GM12878 (cell line): ENCODE data around the gene DNAJB14. TPM values are rescaled to one million over a fixed set of nuclear protein-coding genes. Genes with fewer than 3 reads are reported as not detected.

Experiments used
- ATAC-seq: fragments of 200-7000 bp; cut with Tn5 transposase; 3 replicates; pipeline ENCODE4 v1.9.1; 2020; ENCODE audit warnings: mild to moderate bottlenecking, moderate library complexity
- BruUV-seq: library from RNA; stranded (reverse); fragments of 400-500 nt; replicated peaks from 2 replicates; lab custom pipeline; 2021; lab: Mats Ljungman, UMichigan
- CTCF ChIA-PET: fragments of 300-600 bp; sonication (Branson Sonifier 250); formaldehyde crosslinking; extraction: SDS; loops from one replicate; lab custom pipeline; 2021; ENCODE audit warnings: inconsistent platforms; lab: Yijun Ruan, JAX
- POLR2A ChIA-PET: fragments of 350-600 bp; formaldehyde crosslinking; extraction: SDS; loops from one replicate; lab custom pipeline; 2021; ENCODE audit warnings: inconsistent platforms; lab: Charles Lee
- RAD21 ChIA-PET: fragments of 300-600 bp; sonication (Branson Sonifier 250); formaldehyde crosslinking; loops from one replicate; lab custom pipeline; 2023; ENCODE audit warnings: antibody characterized with exemption; ENCODE audit not compliant: unreplicated experiment; lab: Charles Lee
- SMC1A ChIA-PET: fragments of 300-600 bp; sonication (Branson Sonifier 250); formaldehyde crosslinking; loops from one replicate; lab custom pipeline; 2023; ENCODE audit not compliant: unreplicated experiment, uncharacterized antibody; lab: Charles Lee
- DNase-seq: peaks from one replicate; pipeline ENCODE4 v3.0.0-alpha.2; 2011; ENCODE audit warnings: low read depth, low spot score
- FAIRE-seq: peaks from 3 replicates; lab custom pipeline; 2011; peaks lifted over from hg19 to GRCh38; lab: Jason Lieb, UNC
- H2AFZ ChIP-seq: 2 replicates; pipeline ENCODE4 v1.6.0; 2011; ENCODE audit warnings: low read depth, low read length, control low read depth; ENCODE audit not compliant: control insufficient read depth
- H3K27ac ChIP-seq: 2 replicates; pipeline ENCODE4 v1.5.1; 2011; ENCODE audit warnings: control low read depth; ENCODE audit not compliant: control insufficient read depth, insufficient read depth
- H3K27me3 ChIP-seq, 2 experiments: replicated peaks in 1 of 2; 2 replicates each; pipeline versions ENCODE4 v1.6.0 to v1.6.1; 2011; ENCODE audit warnings: low read length in 1 of 2; ENCODE audit not compliant: control insufficient read depth in 2 of 2, insufficient read depth in 2 of 2
- H3K36me3 ChIP-seq, 2 experiments: 2 replicates each; pipeline ENCODE4 v1.5.1; 2011; ENCODE audit warnings: low read length in 1 of 2; ENCODE audit not compliant: control insufficient read depth in 2 of 2, insufficient read depth in 2 of 2
- H3K4me1 ChIP-seq: 2 replicates; pipeline ENCODE4 v1.6.1; 2011; ENCODE audit warnings: mild to moderate bottlenecking, low read length, moderate library complexity, mixed read lengths; ENCODE audit not compliant: control insufficient read depth, insufficient read depth
- H3K4me2 ChIP-seq: 2 replicates; pipeline ENCODE4 v1.6.0; 2011; ENCODE audit warnings: control low read depth; ENCODE audit not compliant: control insufficient read depth, insufficient read depth
- H3K4me3 ChIP-seq: fragments of 200-600 bp; sonication (generic); 2 replicates; pipeline ENCODE4 v1.5.1; 2016
- H3K79me2 ChIP-seq: 2 replicates; pipeline ENCODE4 v1.6.0; 2011; ENCODE audit warnings: low read length; ENCODE audit not compliant: control insufficient read depth, insufficient read depth
- H3K9ac ChIP-seq: 2 replicates; pipeline ENCODE4 v1.8.0; 2011; ENCODE audit warnings: low read length, control low read depth, mixed read lengths; ENCODE audit not compliant: control insufficient read depth, insufficient read depth
- H3K9me3 ChIP-seq: replicated peaks from 3 replicates; pipeline ENCODE4 v1.5.1; 2011; ENCODE audit warnings: mild to moderate bottlenecking, low read length; ENCODE audit not compliant: control insufficient read depth, insufficient read depth
- H4K20me1 ChIP-seq: 2 replicates; pipeline ENCODE4 v1.6.0; 2011; ENCODE audit not compliant: control insufficient read depth, insufficient read depth
- CBFB ChIP-seq: IDR thresholded peaks from 2 replicates; pipeline ENCODE4 v1.6.1; 2016; ENCODE audit warnings: antibody characterized with exemption, low read depth
- NFIC ChIP-seq: IDR thresholded peaks from 2 replicates; pipeline ENCODE4 v1.6.1; 2012; ENCODE audit warnings: low read depth, mild to moderate bottlenecking, inconsistent platforms, low read length, moderate library complexity
- POLR2AphosphoS5 ChIP-seq: IDR thresholded peaks from 2 replicates; pipeline ENCODE4 v1.6.1; 2011; ENCODE audit warnings: mild to moderate bottlenecking, low read length, inconsistent platforms
- ZBED1 ChIP-seq: IDR thresholded peaks from 2 replicates; pipeline ENCODE4 v1.6.1; 2016; ENCODE audit warnings: borderline replicate concordance
- ZBTB33 ChIP-seq: fragments of 450-650 bp; IDR thresholded peaks from 2 replicates; pipeline ENCODE4 v1.6.1; 2017; ENCODE audit warnings: mild to moderate bottlenecking
- ZNF207 ChIP-seq: fragments of 450-650 bp; IDR thresholded peaks from 2 replicates; pipeline ENCODE4 v1.6.1; 2014; ENCODE audit warnings: antibody characterized with exemption, mild to moderate bottlenecking, borderline replicate concordance
- WGBS: methylation state at CpG from one replicate; pipeline ENCODE4 v1.1.6; 2016; ENCODE audit warnings: low lambda C conversion rate; ENCODE audit not compliant: insufficient replicate concordance, insufficient coverage; ENCODE audit errors: missing lambda C conversion rate; 5-methylcytosine and 5-hydroxymethylcytosine counted together
- in situ Hi-C: fragments of 300-500 bp; cut with MboI; formaldehyde crosslinking; loops from 9 replicates; pipeline ENCODE4 v1.14.3; 2018; ENCODE audit warnings: mixed read lengths
- intact Hi-C: fragments of 100-400 bp; cut with micrococcal nuclease; formaldehyde crosslinking; loops from one replicate; pipeline ENCODE4 v1.14.2; 2022; ENCODE audit not compliant: unreplicated experiment
- polyA plus RNA-seq, 11 experiments: library from polyadenylated mRNA; depleted of rRNA in 4 of 11; unstranded in 6 of 11; stranded (reverse) in 5 of 11; fragments of >200 nt; fragmentation: Nextera tagmentation in 4 of 11; fragmentation: Illumina TruSeq in 1 of 11; extraction: Ambion mirVana in 4 of 11; extraction: Trizol in 1 of 11; gene quantifications; 1 replicate in 1 of 11; 2 replicates in 10 of 11; pipeline versions ENCODE4 v1.2.1 to v1.2.3, GENCODE V29; 2011 to 2016; ENCODE audit warnings: inconsistent platforms in 2 of 11, missing spikeins in 2 of 11, low read depth in 1 of 11
- total RNA-seq, 4 experiments: library from RNA; depleted of rRNA in 3 of 4; stranded (reverse); fragments of >200 nt in 3 of 4; fragmentation: Illumina TruSeq in 1 of 4; extraction: Trizol in 1 of 4; gene quantifications; 2 replicates each; pipeline versions ENCODE4 v1.2.1 to v1.2.3, GENCODE V29; 2013 to 2021
- TF ChIP-seq, protein P1 (sequence below): fragments of 150-350 bp; IDR thresholded peaks from 2 replicates; pipeline ENCODE4 v1.6.1; 2016; ENCODE audit warnings: low read depth, low read length

Gene DNAJB14
- total and polyA plus RNA-seq, 10 of the 15 experiments (the other 5 are each of a cell fraction or from before 2014, with no cell fraction given) = 9.5 to 49.2 (median 27.8) TPM

GRCh38 chr4:99947608-99948007 lies 1.2 kb upstream of the DNAJB14 start:
- Histone ChIP-seq H3K4me3 (peak overlapping the region; percentile 80), H3K4me1 (peaks cover 12% of the 10 kb centered on the region; the same call in 1 of the 2 replicates)
- POLR2A ChIA-PET = interaction anchor here (0.6 to 5.1 kb wide), 13 partner anchors 8 to 384 kb away, joined by 3 to 27 read pairs (median 5); partner anchors contain the start of genes DAPP1, LAMTOR3 and TRMT10A

GRCh38 chr4:99947190-99947578 lies 766 bp upstream of the DNAJB14 start:
- no TSS peak for BruUV-seq
- intact Hi-C loops (loop anchor here (5.0 kb wide), 1 partner anchor 1020 kb away; the partner anchor contains the start of gene EIF4E), in situ Hi-C loops (loop anchor here (5.0 to 25.0 kb wide), 3 partner anchors 125 to 860 kb away; partner anchors contain the start of genes ADH5 and TRMT10A)
- H3K36me3 ChIP-seq = peaks cover 0 to 7% of the 10 kb centered on the region in 2 experiments; a peak in 1 of 4 replicates
- peak overlapping the region; percentile 80 for H3K4me2 ChIP-seq
- peaks cover 76% of the 10 kb centered on the region for H3K79me2 ChIP-seq
- peaks cover 12% of the 10 kb centered on the region; the same call in 1 of the 2 replicates for H3K4me1 ChIP-seq
- RAD21 ChIA-PET = interaction anchor here (0.5 to 6.2 kb wide), 12 partner anchors 11 to 386 kb away, joined by 3 to 95 read pairs (median 6); partner anchors contain the start of genes DAPP1, LAMTOR3 and TRMT10A
- FAIRE-seq (no peak), DNase-seq (no peak), ATAC-seq (no peak)
- H3K27ac ChIP-seq = peak overlapping the region; percentile 73
- CTCF ChIA-PET = interaction anchor here (0.6 to 5.0 kb wide), 11 partner anchors 12 to 1073 kb away, joined by 3 to 106 read pairs (median 7); partner anchors contain the start of genes DAPP1 and LAMTOR3
- POLR2A ChIA-PET = interaction anchor here (0.6 to 5.1 kb wide), 14 partner anchors 7 to 951 kb away, joined by 3 to 27 read pairs (median 5); partner anchors contain the start of genes DAPP1, LAMTOR3, METAP1 and TRMT10A
- no peaks in the 10 kb centered on the region; the same call in 2 of the 3 replicates for H3K9me3 ChIP-seq
- peak overlapping the region; percentile 80 for H3K4me3 ChIP-seq
- no peaks in the 10 kb centered on the region for H4K20me1 ChIP-seq
- WGBS = 12% methylated on average over 8 of the region's 8 CpGs
- no peaks in the 10 kb centered on the region for H3K27me3 ChIP-seq
- SMC1A ChIA-PET = interaction anchor here (0.6 to 4.6 kb wide), 23 partner anchors 7 to 383 kb away, joined by 3 to 42 read pairs (median 5); partner anchors contain the start of genes DAPP1, LAMTOR3 and TRMT10A
- H3K9ac ChIP-seq = peak overlapping the region; percentile 77
- H2AFZ ChIP-seq = peak overlapping the region; percentile 73
- TF ChIP-seq, protein P1, sequence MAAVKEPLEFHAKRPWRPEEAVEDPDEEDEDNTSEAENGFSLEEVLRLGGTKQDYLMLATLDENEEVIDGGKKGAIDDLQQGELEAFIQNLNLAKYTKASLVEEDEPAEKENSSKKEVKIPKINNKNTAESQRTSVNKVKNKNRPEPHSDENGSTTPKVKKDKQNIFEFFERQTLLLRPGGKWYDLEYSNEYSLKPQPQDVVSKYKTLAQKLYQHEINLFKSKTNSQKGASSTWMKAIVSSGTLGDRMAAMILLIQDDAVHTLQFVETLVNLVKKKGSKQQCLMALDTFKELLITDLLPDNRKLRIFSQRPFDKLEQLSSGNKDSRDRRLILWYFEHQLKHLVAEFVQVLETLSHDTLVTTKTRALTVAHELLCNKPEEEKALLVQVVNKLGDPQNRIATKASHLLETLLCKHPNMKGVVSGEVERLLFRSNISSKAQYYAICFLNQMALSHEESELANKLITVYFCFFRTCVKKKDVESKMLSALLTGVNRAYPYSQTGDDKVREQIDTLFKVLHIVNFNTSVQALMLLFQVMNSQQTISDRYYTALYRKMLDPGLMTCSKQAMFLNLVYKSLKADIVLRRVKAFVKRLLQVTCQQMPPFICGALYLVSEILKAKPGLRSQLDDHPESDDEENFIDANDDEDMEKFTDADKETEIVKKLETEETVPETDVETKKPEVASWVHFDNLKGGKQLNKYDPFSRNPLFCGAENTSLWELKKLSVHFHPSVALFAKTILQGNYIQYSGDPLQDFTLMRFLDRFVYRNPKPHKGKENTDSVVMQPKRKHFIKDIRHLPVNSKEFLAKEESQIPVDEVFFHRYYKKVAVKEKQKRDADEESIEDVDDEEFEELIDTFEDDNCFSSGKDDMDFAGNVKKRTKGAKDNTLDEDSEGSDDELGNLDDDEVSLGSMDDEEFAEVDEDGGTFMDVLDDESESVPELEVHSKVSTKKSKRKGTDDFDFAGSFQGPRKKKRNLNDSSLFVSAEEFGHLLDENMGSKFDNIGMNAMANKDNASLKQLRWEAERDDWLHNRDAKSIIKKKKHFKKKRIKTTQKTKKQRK = no peak
- TF ChIP-seq ZBTB33 (no peak), ZBED1 (0 out of 2 replicates have a peak, but pooled peaks have one; percentile 11), POLR2AphosphoS5 (peak; percentile 31; the same call in 1 of the 2 replicates), NFIC (peak; percentile 54; the same call in 1 of the 2 replicates)

More at GRCh38 chr4:99947608-99948007, 1.2 kb upstream of the DNAJB14 start:
- H3K9ac ChIP-seq = peak overlapping the region; percentile 77; the same call in 1 of the 2 replicates
- no peak overlapping the region for H2AFZ ChIP-seq
- H3K79me2 ChIP-seq = peaks cover 72% of the 10 kb centered on the region
- peaks cover 0 to 7% of the 10 kb centered on the region in 2 experiments; a peak in 1 of 4 replicates for H3K36me3 ChIP-seq
- ChIA-PET SMC1A (interaction anchor here (0.6 to 4.6 kb wide), 28 partner anchors 8 to 875 kb away, joined by 3 to 42 read pairs (median 4); partner anchors contain the start of genes DAPP1, LAMTOR3 and TRMT10A), RAD21 (interaction anchor here (0.5 to 6.2 kb wide), 15 partner anchors 12 to 386 kb away, joined by 3 to 95 read pairs (median 6); partner anchors contain the start of genes DAPP1, LAMTOR3 and TRMT10A), CTCF (interaction anchor here (0.6 to 5.0 kb wide), 17 partner anchors 8 to 1073 kb away, joined by 3 to 106 read pairs (median 8); partner anchors contain the start of genes DAPP1 and LAMTOR3)
- H4K20me1 ChIP-seq = no peaks in the 10 kb centered on the region
- DNase-seq (no peak), FAIRE-seq (no peak), ATAC-seq (no peak)
- 9% methylated on average over 4 of the region's 4 CpGs for WGBS
- peak overlapping the region; percentile 80 for H3K4me2 ChIP-seq
- TF ChIP-seq ZNF207 (no peak), POLR2AphosphoS5 (peak; percentile 1), CBFB (0 out of 2 replicates have a peak, but pooled peaks have one; percentile 4)
- H3K27ac ChIP-seq = peak overlapping the region; percentile 73
- no TSS peak for BruUV-seq
- H3K27me3 ChIP-seq = no peaks in the 10 kb centered on the region
- in situ Hi-C loops = loop anchor here (5.0 to 25.0 kb wide), 3 partner anchors 125 to 860 kb away; partner anchors contain the start of genes ADH5 and TRMT10A
- H3K9me3 ChIP-seq = no peaks in the 10 kb centered on the region; the same call in 2 of the 3 replicates
- intact Hi-C loops = loop anchor here (2.0 to 5.0 kb wide), 2 partner anchors 97 to 1020 kb away; partner anchors contain the start of gene EIF4E
